Prostate gland (tissue), 2 donors: ENCODE data around the gene CCZ1B. TPM values are rescaled to one million over a fixed set of nuclear protein-coding genes. Genes with fewer than 3 reads are reported as not detected.
"Not testable (repeated sequence)": the region's sequence is repeated elsewhere in the genome, so short reads cannot be mapped to it uniquely, and the experiment has no call there.

Source experiments
- DNase-seq: peaks from one replicate; pipeline ENCODE4 v3.0.0-alpha.2; 2019; ENCODE audit warnings: low spot score
- H3K27ac ChIP-seq, 2 donors: fragments of 200-600 bp; sonication (generic); 2 replicates each; pipeline ENCODE4 v1.5.1; 2017 to 2019
- H3K27me3 ChIP-seq: fragments of 200-600 bp; sonication (generic); replicated peaks from 2 replicates; pipeline ENCODE4 v1.5.1; 2019; ENCODE audit not compliant: insufficient read depth
- H3K36me3 ChIP-seq, 2 donors: fragments of 200-600 bp; sonication (generic); 1 replicate in 1 of 2; 2 replicates in 1 of 2; pipeline versions ENCODE4 v1.5.1 to v1.8.1; 2017 to 2019
- H3K4me1 ChIP-seq: fragments of 200-600 bp; sonication (generic); replicated peaks from 2 replicates; pipeline ENCODE4 v1.5.1; 2019
- H3K4me3 ChIP-seq, 2 donors: fragments of 200-600 bp; sonication (generic); 2 replicates each; pipeline ENCODE4 v1.5.1; 2017 to 2019
- H3K9me3 ChIP-seq: fragments of 200-600 bp; sonication (generic); 2 replicates; pipeline ENCODE4 v1.5.1; 2017
- CTCF ChIP-seq, 4 experiments: fragments of 200-600 bp in 2 of 4; fragments of 450-650 bp in 2 of 4; sonication (generic) in 2 of 4; IDR thresholded peaks; 1 replicate in 3 of 4; 2 replicates in 1 of 4; pipeline ENCODE4 v1.5.1; 2016 to 2019; ENCODE audit warnings: antibody characterized with exemption in 4 of 4, mild to moderate bottlenecking in 2 of 4, moderate library complexity in 2 of 4
- POLR2AphosphoS5 ChIP-seq: sonication (generic); formaldehyde crosslinking; IDR thresholded peaks from one replicate; pipeline ENCODE4 v1.6.1; 2017; ENCODE audit warnings: antibody characterized with exemption
- WGBS: methylation state at CpG from one replicate; pipeline ENCODE4 v1.1.5; 2018; 5-methylcytosine and 5-hydroxymethylcytosine counted together
- intact Hi-C: fragments of 100-400 bp; cut with DNase I; formaldehyde crosslinking; loops from one replicate; pipeline ENCODE4 v1.14.2; 2022
- total RNA-seq, 2 donors: library from RNA; depleted of rRNA; stranded (reverse); fragments of >200 nt; gene quantifications; one replicate each; pipeline ENCODE4 v1.1.0, GENCODE V29; 2016

Gene CCZ1B
- 10 to 100 TPM; 22.7 to 38.1 TPM for total RNA-seq

- H3K27me3 ChIP-seq, H3K9me3 ChIP-seq, H3K4me1 ChIP-seq, H3K36me3 ChIP-seq, intact Hi-C loops: not testable (repeated sequence)
- Histone ChIP-seq H3K27ac (peak within 1 kb of the TSS; percentile 55 to 63), H3K4me3 (peak within 1 kb of the TSS; percentile 55 to 57)
- TF ChIP-seq POLR2AphosphoS5: peak; percentile 51
- under 1% methylated on average over 18 of the region's 35 CpGs for WGBS
- DNase-seq: peak; percentile 44
Observed at GRCh38 chr7:6826151-6826550, at the start of gene CCZ1B. CCZ1B (minus strand) TSS chr7:6826275; CDS start chr7:6826197, 78 bp downstream.

GRCh38 chr7:6875022-6875421, 48.9 kb upstream of the CCZ1B start:
- H3K4me1 ChIP-seq, intact Hi-C loops, DNase-seq, H3K4me3 ChIP-seq, H3K36me3 ChIP-seq, H3K27me3 ChIP-seq, H3K9me3 ChIP-seq, H3K27ac ChIP-seq: not testable (repeated sequence)
- WGBS: 95% methylated on average over 15 of the region's 15 CpGs

GRCh38 chr7:6872246-6872945, 46.3 kb upstream of the CCZ1B start:
- H3K9me3 ChIP-seq, H3K27me3 ChIP-seq, H3K36me3 ChIP-seq, H3K4me1 ChIP-seq, H3K27ac ChIP-seq, DNase-seq, H3K4me3 ChIP-seq, intact Hi-C loops: not testable (repeated sequence)
- 92% methylated on average over 10 of the region's 11 CpGs for WGBS

GRCh38 chr7:6871421-6872144, 45.5 kb upstream of the CCZ1B start:
- H3K4me3 ChIP-seq, intact Hi-C loops, H3K4me1 ChIP-seq, H3K36me3 ChIP-seq, H3K27me3 ChIP-seq, H3K27ac ChIP-seq, H3K9me3 ChIP-seq: not testable (repeated sequence)
- 63% methylated on average over 6 of the region's 17 CpGs for whole genome bisulfite sequencing
- DNase-seq: peak; percentile 19

GRCh38 chr7:6864751-6865150, 38.7 kb upstream of the CCZ1B start:
- WGBS: 75% methylated on average over 6 of the region's 10 CpGs
- H3K27ac ChIP-seq, H3K27me3 ChIP-seq, H3K36me3 ChIP-seq, H3K4me3 ChIP-seq, H3K4me1 ChIP-seq, intact Hi-C loops, H3K9me3 ChIP-seq, DNase-seq: not testable (repeated sequence)

- H3K4me1 ChIP-seq, H3K4me3 ChIP-seq, intact Hi-C loops, DNase-seq, H3K27ac ChIP-seq, H3K9me3 ChIP-seq, H3K36me3 ChIP-seq, H3K27me3 ChIP-seq: not testable (repeated sequence)
- WGBS: 66% methylated on average over 6 of the region's 12 CpGs
Observed at GRCh38 chr7:6864188-6864587, 38.1 kb upstream of the CCZ1B start.

- intact Hi-C loops, H3K4me3 ChIP-seq, H3K9me3 ChIP-seq, H3K27me3 ChIP-seq, H3K27ac ChIP-seq, H3K4me1 ChIP-seq, H3K36me3 ChIP-seq, DNase-seq: not testable (repeated sequence)
- WGBS: 76% methylated on average over 13 of the region's 13 CpGs
Observed at GRCh38 chr7:6862876-6863275, 36.8 kb upstream of the CCZ1B start.

- H3K4me3 ChIP-seq, intact Hi-C loops, H3K36me3 ChIP-seq, H3K27me3 ChIP-seq, H3K27ac ChIP-seq, H3K4me1 ChIP-seq, H3K9me3 ChIP-seq: not testable (repeated sequence)
- peak; percentile 51 to 91 (median 72) for TF ChIP-seq CTCF (IDR thresholded peaks at IDR 0.05)
- peak; percentile 65 for DNase-seq
- 17% methylated on average over 14 of the region's 14 CpGs for WGBS
Observed at GRCh38 chr7:6857721-6858314, 31.7 kb upstream of the CCZ1B start.

GRCh38 chr7:6855563-6856131, 29.6 kb upstream of the CCZ1B start:
- H3K27me3 ChIP-seq, H3K36me3 ChIP-seq, H3K9me3 ChIP-seq, DNase-seq, H3K27ac ChIP-seq, H3K4me1 ChIP-seq, intact Hi-C loops: not testable (repeated sequence)
- H3K4me3 ChIP-seq: peak overlapping the region; percentile 17 to 29
- 12% methylated on average over 33 of the region's 47 CpGs for WGBS

- intact Hi-C loops, H3K27me3 ChIP-seq, H3K4me1 ChIP-seq, H3K9me3 ChIP-seq, DNase-seq, H3K27ac ChIP-seq, H3K36me3 ChIP-seq: not testable (repeated sequence)
- WGBS: 0% methylated on average over 14 of the region's 71 CpGs
- peak overlapping the region; percentile 17 to 29 for H3K4me3 ChIP-seq
Observed at GRCh38 chr7:6854747-6855562, 28.9 kb upstream of the CCZ1B start.
